ENCODE measurements around the gene ADCY6.

ADCY6 gene

GRCh38 chr12:48815126-48816110, 26.5 kb upstream of the ADCY6 start:
- no peak for DNase-seq (ENCODE audit: low read depth in 2 of 2)

GRCh38 chr12:48814262-48815125, 25.6 kb upstream of the ADCY6 start:
- peak in 1 of 2 donors; percentile 57 for DNase-seq (ENCODE audit: low read depth in 2 of 2)

DNA sequence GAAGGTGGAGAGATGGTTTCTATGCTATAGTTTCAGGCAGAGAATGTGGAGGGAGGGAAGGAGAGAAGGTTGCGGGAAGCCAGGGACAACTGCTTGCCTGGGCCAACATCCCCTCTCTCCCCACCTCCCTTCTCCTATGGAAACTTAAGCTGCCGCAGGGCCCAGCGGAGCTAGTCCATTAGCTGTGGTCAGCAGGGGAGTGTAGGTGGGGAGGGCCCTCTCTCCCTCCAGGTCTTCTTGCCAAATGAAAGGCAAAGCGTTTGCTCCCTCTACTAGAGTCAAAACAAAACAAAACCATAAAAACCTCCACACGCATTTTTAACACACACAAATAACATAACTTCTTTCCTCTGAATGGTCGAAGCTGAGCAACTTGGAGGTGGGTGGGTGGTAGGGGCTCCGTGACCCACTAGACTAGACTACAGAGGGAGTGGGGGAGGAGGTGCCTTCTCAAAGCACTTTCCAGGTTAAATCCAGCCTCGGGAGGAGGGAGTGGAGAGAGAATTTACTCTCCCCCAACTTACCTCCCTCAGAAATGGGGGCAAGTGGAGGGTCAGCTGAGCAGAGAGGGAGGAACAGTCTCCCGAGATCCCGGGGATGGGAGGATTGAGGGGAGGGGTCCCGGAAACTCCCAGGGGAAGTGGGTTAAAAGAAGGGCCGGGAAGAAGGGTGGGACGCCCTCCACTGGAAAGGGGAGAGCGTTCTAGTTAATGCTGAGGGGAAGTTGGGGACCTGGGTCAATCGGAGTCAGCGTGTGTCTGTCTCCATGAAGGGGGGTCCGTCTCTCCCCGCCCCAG, 24.8 kb upstream of the ADCY6 start:
- no peak for DNase-seq (ENCODE audit: low read depth in 2 of 2)

DNA sequence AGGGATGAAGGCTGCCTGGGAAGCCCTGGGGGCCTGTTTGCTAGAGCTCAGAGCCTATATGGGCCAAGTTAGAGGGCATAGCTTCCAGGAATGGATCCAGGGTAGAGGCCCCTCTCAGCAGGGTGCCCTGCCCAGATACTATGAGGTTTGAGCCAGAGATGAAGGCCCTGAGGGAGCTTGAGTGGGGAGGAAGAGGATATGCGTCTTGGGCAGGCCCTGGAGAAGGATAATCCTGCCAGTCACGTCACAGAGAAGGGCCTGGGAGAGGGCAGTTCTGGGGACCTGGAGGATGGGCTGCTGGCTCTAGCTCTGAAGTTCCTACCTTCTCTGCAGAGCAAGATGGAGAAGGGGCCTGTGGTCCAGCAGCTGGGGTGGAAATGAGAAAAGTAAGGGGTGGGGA, 23.5 kb upstream of the ADCY6 start:
- DNase-seq (ENCODE audit: low read depth in 2 of 2) = no peak

DNA sequence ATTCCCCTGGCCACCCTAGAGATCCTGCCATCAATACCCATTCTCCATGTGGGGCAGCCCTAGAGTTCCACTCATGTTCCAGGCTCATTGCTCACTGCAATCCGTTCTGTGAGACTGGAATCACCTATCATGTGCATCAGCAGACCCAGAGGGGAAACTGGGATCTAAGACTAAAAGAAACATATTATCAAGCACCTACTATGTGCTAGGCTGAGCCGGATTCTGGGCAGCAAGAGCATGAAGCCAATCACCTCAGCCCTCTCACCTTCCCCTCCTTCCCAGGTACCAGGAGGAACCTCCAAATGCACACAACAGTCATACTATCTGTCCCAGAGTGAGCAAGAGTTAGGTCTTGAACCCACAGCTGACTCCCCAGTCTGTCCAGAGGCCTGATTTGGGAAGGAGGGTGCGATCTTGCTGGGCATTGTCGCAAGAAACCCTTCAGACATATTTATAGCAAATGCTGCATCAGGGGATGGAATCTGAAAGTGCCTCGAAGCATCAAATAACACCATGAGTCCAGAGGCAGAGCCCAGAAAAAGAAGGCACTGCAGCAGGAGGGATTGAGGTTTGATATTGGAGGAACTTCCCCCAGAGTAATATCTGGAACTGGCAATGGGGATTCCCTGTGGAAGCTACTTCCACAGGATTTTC, 22.7 kb upstream of the ADCY6 start:
- DNase-seq (ENCODE audit: low read depth in 2 of 2) = no peak

DNA sequence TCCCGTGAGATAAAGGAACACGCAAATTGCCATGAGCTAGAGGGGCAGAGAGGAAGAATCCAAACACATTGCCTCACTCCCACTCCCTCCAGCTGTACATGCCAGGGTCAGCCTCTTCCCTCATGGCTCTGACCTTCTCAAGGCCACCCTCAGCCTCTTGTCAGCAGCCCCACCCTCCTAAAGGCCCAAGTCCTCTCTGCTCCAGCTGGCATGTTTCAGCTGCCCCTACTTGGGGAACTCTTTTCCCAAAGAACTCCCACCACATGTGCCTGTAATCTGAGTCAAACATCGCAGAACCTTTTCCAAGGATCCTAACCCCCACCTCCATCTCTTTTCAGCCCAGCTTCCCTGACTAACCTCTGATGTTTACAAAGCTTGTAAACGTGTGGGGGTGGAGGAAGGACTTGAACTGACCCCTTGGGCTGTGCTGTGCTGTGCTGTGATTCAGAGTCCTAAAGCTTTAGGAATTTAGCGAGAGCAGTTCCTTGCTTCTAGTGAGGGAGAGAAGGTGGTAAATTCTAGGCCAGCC, 22.1 kb upstream of the ADCY6 start:
- no peak for DNase-seq (ENCODE audit: low read depth in 2 of 2)

GRCh38 chr12:48807981-48808380, 19.1 kb upstream of the ADCY6 start:
- no peak for DNase-seq (ENCODE audit: low read depth in 2 of 2)

- DNase-seq (ENCODE audit: low read depth in 2 of 2) = no peak
Observed at GRCh38 chr12:48803675-48804074, 14.8 kb upstream of the ADCY6 start.

DNA sequence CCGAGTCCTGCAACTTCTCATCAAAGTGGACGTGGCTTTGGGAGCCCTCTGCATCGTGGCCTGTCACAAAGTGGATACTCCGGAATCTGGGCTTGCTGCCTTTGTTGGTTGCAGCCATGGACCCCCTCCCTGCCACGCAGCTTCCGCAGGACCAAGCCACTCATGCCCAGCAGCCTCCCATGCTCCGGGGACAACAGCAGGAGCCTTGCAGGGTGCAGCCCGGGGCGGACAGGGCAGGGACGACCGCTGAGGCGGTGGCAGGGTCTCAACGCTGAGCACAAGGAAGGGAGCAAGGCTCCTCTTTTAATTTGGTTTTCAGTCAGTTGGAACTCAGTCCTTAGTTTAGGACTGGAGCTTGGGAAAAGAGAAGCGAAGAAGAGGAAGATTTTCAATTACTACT, 12.1 kb upstream of the ADCY6 start:
- no peak for DNase-seq (ENCODE audit: low read depth in 2 of 2)

DNA sequence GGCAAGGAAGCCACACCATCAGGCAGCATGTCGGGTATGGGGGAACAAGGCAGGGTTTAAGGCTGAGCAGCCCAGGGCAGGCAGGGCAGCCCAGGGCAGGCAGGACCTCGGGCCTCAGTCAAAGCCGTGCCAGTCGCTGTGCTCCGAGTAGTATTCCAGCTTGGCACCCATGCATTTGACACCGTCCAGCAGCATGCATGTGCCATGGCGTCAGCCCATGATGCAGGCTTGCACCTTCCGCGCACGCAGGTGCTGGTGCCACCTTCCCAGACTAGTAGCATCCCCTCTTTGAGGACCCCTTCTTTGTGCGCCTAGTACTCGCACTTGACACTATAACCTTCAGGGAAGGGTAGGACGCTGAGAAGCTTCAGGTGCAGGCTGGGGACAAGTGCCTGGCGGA, 11.6 kb upstream of the ADCY6 start:
- DNase-seq (ENCODE audit: low read depth in 2 of 2) = no peak

DNA sequence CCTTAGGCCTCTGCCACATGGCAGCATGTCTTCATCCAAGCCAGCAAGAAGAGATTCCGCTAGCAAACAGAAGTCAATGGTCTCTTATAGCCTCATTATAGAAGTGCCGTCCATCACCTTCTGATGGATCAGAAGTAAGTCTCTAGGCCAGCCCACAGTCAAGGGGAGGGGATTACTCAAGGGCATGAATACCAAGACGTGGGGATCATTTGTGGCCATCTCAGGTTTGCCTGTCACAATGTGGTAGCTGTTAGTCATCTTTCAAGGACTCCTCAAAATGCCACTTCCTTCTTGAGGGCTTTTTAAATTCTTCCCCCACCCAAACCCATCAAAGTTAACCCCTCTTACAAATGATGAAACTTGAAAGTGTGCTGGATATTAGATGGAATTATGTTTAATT, 8.1 kb upstream of the ADCY6 start:
- DNase-seq (ENCODE audit: low read depth in 2 of 2) = no peak

- DNase-seq (ENCODE audit: low read depth in 2 of 2) = peak in 1 of 2 donors; percentile 35
Observed at GRCh38 chr12:48795550-48796455, 6.9 kb upstream of the ADCY6 start.

DNA sequence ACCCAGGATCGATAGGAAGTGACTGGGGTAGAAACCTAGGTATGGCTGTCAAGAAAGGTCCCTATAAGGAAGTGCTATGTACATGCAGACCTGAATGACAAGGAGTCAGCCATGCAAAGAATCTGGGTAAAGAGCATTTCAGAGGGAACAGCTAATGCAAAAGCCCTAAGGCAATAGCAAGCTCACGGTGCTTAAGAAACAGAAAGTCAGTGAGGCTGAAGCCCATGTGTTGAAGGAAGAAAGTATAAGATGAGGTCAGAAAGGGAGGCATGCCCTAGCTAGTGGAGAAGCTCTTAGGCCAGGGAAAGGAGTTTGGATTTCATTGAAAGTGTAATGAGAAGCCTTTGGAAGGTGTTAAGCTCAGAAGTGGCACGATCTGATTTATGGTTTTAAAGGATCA, 6.0 kb upstream of the ADCY6 start:
- DNase-seq (ENCODE audit: low read depth in 2 of 2) = no peak

- no peak for DNase-seq (ENCODE audit: low read depth in 2 of 2)
Observed at GRCh38 chr12:48793696-48794095, 4.8 kb upstream of the ADCY6 start.

GRCh38 chr12:48789858-48790326, 1.0 kb upstream of the ADCY6 start:
- no peak for DNase-seq (ENCODE audit: low read depth in 2 of 2)

DNA sequence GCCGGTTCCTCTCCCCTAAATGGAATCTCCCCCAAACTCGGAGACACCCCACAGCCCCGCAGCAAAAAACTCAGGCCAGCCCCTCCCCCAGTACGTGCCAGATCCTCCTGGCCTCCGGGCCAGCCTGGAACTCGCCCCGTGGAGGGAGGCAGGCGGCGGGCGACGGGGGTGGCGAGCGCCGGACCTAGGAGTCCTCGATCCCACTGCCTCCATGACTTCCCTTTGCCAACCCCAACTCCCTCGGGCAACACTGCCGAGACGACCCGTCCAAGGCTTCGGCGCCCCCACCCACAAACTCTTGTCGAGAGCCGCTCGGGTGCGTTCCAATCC, 400 bp downstream of the ADCY6 start:
- DNase-seq (ENCODE audit: low read depth in 2 of 2) = no peak

DNA sequence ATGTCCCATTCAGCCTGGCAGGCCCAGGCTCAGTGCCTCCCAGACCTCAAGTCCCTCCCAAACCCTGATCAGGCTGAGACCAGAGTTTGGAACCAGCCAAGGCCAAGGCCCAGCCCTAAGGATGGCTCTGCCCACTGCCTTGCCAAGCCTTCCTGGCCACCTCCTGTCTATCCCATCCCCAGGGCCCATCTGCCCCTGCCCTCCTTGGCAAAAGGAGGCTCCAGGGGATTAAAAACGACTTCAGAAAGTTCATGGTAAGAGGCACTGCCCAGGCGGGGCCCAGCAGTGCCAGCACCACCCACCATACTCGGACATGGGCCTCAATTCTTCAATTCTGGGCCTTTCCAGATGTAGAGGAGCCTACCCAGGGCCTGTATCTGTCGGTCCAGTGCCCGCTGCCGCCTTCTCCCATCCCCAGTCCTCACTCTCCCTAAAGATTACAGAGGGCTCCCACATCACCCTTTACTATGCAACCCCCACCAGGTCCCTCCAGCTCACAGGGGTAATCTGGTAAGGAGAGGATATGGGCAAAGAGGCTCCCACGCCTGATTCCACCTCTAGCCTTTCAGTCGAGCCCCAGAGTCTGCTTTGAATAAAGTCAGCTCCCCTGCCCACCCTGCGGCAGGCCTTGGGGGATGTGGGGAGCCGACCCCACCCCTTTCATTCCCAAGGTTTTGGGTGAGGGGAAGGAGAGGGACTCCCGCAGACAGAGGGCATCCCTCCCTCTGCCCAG, 932 bp downstream of the ADCY6 start:
- DNase-seq (ENCODE audit: low read depth in 2 of 2) = no peak

DNA sequence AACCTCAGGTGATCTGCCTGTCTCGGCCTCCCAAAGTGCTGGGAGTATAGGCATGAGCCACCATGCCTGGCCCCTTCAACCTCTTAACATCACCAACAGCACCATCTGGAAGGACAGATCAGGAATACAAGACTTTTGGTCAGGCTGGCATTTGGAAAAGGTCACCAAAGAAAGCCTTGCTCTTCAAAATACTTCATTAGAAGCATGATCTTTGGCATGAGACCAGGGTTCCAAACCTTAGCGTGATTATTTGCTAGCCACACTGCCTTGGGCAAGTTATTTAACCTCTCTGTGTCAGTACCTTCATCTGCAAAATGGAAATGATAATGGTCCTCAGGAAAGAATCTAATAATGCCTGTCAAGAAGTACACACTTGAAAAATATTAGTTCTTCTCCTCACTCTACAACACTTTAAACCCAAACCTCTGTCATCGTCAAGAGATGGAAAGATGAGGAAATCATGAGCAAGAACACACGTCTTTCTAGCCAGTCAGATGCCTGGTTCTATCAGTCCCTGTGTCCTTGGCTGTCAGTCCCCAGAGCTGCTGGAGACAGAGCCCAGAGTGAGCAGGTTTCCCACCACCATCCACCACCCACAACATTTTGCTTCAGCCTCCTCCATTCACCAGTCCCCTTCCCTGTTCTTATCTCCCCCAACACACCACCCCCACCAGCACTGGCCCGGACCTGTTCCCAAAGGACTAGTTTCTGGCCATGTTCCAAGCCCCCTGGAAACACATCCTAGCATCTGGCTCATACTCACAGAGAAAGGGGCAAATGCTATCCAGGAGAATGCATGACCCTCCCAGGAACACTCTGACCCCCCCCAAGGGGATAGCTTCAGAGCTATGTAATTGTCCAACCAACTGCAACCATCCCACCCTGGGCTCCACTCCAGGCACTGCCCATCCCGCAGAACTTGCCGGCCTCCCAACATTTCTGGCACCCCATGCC, 2.0 kb downstream of the ADCY6 start:
- DNase-seq (ENCODE audit: low read depth in 2 of 2) = no peak

Measured in stimulated activated CD8-positive, alpha-beta memory T cell treated with anti-CD3 and anti-CD28 coated beads, Interleukin-15, amount 100 ng/mL, for 4 hours (primary cell).